Neural cell (in vitro differentiated cells): ENCODE results near the gene STXBP4.

ENCODE experiments used
- EP300 ChIP-seq: fragments of 450-650 bp; conservative IDR thresholded peaks from 2 replicates; pipeline ENCODE4 v1.6.1; 2014; ENCODE audit warnings: antibody characterized with exemption, mild to moderate bottlenecking, moderate library complexity; ENCODE audit not compliant: poor library complexity, severe bottlenecking
- EZH2 ChIP-seq: fragments of 200-600, 300-800 bp; shearing (Covaris generic), sonication (generic); IDR thresholded peaks from 2 replicates; pipeline ENCODE4 v1.6.1; 2014; ENCODE audit warnings: antibody characterized with exemption, low read length, borderline replicate concordance, mild to moderate bottlenecking; ENCODE audit not compliant: insufficient read depth, poor library complexity, severe bottlenecking
- MXI1 ChIP-seq: fragments of 450-650 bp; conservative IDR thresholded peaks from 2 replicates; pipeline ENCODE4 v1.6.1; 2014; ENCODE audit warnings: antibody characterized with exemption, mild to moderate bottlenecking; ENCODE audit not compliant: poor library complexity, severe bottlenecking
- POLR2AphosphoS5 ChIP-seq: IDR thresholded peaks from 2 replicates; pipeline ENCODE4 v1.6.1; 2012
- RAD21 ChIP-seq: fragments of 450-650 bp; conservative IDR thresholded peaks from 2 replicates; pipeline ENCODE4 v1.6.1; 2014; ENCODE audit warnings: antibody characterized with exemption, mild to moderate bottlenecking, moderate library complexity
- TAF1 ChIP-seq: IDR thresholded peaks from 2 replicates; pipeline ENCODE4 v1.6.1; 2012; ENCODE audit warnings: low read depth
- TF ChIP-seq, protein P1 (sequence below): fragments of 450-650 bp; IDR thresholded peaks from 2 replicates; pipeline ENCODE4 v1.5.1; 2014; ENCODE audit warnings: antibody characterized with exemption, mild to moderate bottlenecking, moderate library complexity; ENCODE audit not compliant: poor library complexity, severe bottlenecking
- TF ChIP-seq, protein P2 (sequence below): IDR thresholded peaks from 2 replicates; pipeline ENCODE4 v1.6.1; 2012; ENCODE audit warnings: borderline replicate concordance

DNA sequence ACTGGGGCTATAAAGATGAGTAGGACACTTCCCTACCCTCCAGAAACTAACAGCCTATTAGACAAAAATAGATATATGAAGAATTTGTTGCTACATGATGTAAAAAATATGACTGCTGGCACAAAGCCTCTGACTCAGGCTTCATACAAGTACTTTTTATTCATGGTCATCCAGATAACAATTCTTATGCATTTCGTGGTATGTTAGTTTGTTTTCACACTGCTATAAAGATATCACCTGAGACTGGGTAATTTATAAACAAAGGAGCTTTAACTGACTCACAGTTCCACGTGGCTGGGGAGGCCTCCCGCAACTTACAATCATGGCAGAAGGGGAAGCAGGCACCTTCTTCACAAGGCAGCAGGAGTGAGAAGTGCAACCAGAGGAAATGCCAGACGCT is 183.7 kb downstream of the STXBP4 start:
- TF ChIP-seq, protein P1, sequence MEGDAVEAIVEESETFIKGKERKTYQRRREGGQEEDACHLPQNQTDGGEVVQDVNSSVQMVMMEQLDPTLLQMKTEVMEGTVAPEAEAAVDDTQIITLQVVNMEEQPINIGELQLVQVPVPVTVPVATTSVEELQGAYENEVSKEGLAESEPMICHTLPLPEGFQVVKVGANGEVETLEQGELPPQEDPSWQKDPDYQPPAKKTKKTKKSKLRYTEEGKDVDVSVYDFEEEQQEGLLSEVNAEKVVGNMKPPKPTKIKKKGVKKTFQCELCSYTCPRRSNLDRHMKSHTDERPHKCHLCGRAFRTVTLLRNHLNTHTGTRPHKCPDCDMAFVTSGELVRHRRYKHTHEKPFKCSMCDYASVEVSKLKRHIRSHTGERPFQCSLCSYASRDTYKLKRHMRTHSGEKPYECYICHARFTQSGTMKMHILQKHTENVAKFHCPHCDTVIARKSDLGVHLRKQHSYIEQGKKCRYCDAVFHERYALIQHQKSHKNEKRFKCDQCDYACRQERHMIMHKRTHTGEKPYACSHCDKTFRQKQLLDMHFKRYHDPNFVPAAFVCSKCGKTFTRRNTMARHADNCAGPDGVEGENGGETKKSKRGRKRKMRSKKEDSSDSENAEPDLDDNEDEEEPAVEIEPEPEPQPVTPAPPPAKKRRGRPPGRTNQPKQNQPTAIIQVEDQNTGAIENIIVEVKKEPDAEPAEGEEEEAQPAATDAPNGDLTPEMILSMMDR = no peak
- TF ChIP-seq TAF1 = no peak
- TF ChIP-seq RAD21 = no peak
- no peak for TF ChIP-seq POLR2AphosphoS5
- TF ChIP-seq MXI1 = no peak
- TF ChIP-seq, protein P2, sequence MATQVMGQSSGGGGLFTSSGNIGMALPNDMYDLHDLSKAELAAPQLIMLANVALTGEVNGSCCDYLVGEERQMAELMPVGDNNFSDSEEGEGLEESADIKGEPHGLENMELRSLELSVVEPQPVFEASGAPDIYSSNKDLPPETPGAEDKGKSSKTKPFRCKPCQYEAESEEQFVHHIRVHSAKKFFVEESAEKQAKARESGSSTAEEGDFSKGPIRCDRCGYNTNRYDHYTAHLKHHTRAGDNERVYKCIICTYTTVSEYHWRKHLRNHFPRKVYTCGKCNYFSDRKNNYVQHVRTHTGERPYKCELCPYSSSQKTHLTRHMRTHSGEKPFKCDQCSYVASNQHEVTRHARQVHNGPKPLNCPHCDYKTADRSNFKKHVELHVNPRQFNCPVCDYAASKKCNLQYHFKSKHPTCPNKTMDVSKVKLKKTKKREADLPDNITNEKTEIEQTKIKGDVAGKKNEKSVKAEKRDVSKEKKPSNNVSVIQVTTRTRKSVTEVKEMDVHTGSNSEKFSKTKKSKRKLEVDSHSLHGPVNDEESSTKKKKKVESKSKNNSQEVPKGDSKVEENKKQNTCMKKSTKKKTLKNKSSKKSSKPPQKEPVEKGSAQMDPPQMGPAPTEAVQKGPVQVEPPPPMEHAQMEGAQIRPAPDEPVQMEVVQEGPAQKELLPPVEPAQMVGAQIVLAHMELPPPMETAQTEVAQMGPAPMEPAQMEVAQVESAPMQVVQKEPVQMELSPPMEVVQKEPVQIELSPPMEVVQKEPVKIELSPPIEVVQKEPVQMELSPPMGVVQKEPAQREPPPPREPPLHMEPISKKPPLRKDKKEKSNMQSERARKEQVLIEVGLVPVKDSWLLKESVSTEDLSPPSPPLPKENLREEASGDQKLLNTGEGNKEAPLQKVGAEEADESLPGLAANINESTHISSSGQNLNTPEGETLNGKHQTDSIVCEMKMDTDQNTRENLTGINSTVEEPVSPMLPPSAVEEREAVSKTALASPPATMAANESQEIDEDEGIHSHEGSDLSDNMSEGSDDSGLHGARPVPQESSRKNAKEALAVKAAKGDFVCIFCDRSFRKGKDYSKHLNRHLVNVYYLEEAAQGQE = no peak
- no peak for TF ChIP-seq EP300
- TF ChIP-seq EZH2 = no peak
